VCaP (cell line): ENCODE measurements around the gene TRPV5.

Experiments used
- H3K27ac ChIP-seq: fragments of 450-650 bp; 2 replicates; pipeline ENCODE4 v1.5.1; 2017
- CTCF ChIP-seq: fragments of 450-650 bp; conservative IDR thresholded peaks from 2 replicates; pipeline ENCODE4 v1.5.1; 2017; ENCODE audit warnings: mild to moderate bottlenecking, moderate library complexity

The TRPV5 gene

GRCh38 chr7:142864980-142865747, 68.4 kb downstream of the TRPV5 start:
- no peak for TF ChIP-seq CTCF
- no peak overlapping the region; the same call in 1 of the 2 replicates for H3K27ac ChIP-seq

- no peak for TF ChIP-seq CTCF
- H3K27ac ChIP-seq, result no peak overlapping the region; the same call in 1 of the 2 replicates
Observed at GRCh38 chr7:142863891-142864685, 69.5 kb downstream of the TRPV5 start.

- H3K27ac ChIP-seq, result peak overlapping the region; percentile 97
- TF ChIP-seq CTCF, result no peak
Observed at GRCh38 chr7:142862786-142863400, 70.7 kb downstream of the TRPV5 start.

- TF ChIP-seq CTCF, result no peak
Observed at GRCh38 chr7:142862351-142862750, 71.2 kb downstream of the TRPV5 start.

GRCh38 chr7:142860968-142861367, 72.6 kb downstream of the TRPV5 start:
- TF ChIP-seq CTCF, result no peak
- H3K27ac ChIP-seq, result peak overlapping the region; percentile 97

More at GRCh38 chr7:142862351-142862750, 71.2 kb downstream of the TRPV5 start:
- peak overlapping the region; percentile 97 for H3K27ac ChIP-seq

- peak overlapping the region; percentile 97 for H3K27ac ChIP-seq
- TF ChIP-seq CTCF, result no peak
Observed at GRCh38 chr7:142859829-142860228, 73.7 kb downstream of the TRPV5 start.

- TF ChIP-seq CTCF, result no peak
- H3K27ac ChIP-seq, result peak overlapping the region; percentile 97
Observed at GRCh38 chr7:142859411-142859810, 74.1 kb downstream of the TRPV5 start.
